Neural progenitor cell (in vitro differentiated cells): Measurements from ENCODE around the gene TRPC6. TPM values are rescaled to one million over a fixed set of nuclear protein-coding genes. Genes with fewer than 3 reads are reported as not detected.
A peak's percentile ranks its signal among the peaks of the same experiment; 100 is the strongest.
"Not testable (repeated sequence)": the region's sequence is repeated elsewhere in the genome, so short reads cannot be mapped to it uniquely, and the experiment has no call there.

ENCODE experiments used
- DNase-seq: peaks from one replicate; pipeline ENCODE4 v3.0.0-alpha.2; 2016; ENCODE audit warnings: low spot score
- H2AFZ ChIP-seq: fragments of 200-600 bp; sonication (generic); replicated peaks from 2 replicates; pipeline ENCODE4 v1.6.1; 2016; ENCODE audit warnings: antibody characterized with exemption
- H3F3A ChIP-seq: fragments of 200-600 bp; sonication (generic); 2 replicates; pipeline ENCODE4 v1.6.1; 2016; ENCODE audit warnings: antibody characterized with exemption, low read depth
- H3K27ac ChIP-seq: fragments of 200-600 bp; sonication (generic); 2 replicates; pipeline ENCODE4 v1.5.1; 2016; ENCODE audit warnings: mild to moderate bottlenecking
- H3K27me3 ChIP-seq: fragments of 200-600 bp; sonication (generic); 2 replicates; pipeline ENCODE4 v1.6.1; 2016; ENCODE audit warnings: mild to moderate bottlenecking, moderate library complexity
- H3K36me3 ChIP-seq: fragments of 200-600 bp; sonication (generic); 2 replicates; pipeline ENCODE4 v1.5.1; 2016
- H3K4me1 ChIP-seq: fragments of 200-600 bp; sonication (generic); 2 replicates; pipeline ENCODE4 v1.6.1; 2016; ENCODE audit warnings: mixed run types
- H3K4me2 ChIP-seq: fragments of 200-600 bp; sonication (generic); 2 replicates; pipeline ENCODE4 v1.6.1; 2016
- H3K4me3 ChIP-seq: fragments of 200-600 bp; sonication (generic); 2 replicates; pipeline ENCODE4 v1.5.1; 2016
- H3K79me2 ChIP-seq: fragments of 200-600 bp; sonication (generic); 2 replicates; pipeline ENCODE4 v1.6.1; 2016; ENCODE audit warnings: low read depth
- H3K9ac ChIP-seq: fragments of 200-600 bp; sonication (generic); 2 replicates; pipeline ENCODE4 v1.6.1; 2016
- H3K9me3 ChIP-seq: fragments of 200-600 bp; sonication (generic); 2 replicates; pipeline ENCODE4 v1.5.1; 2016; ENCODE audit warnings: low read depth
- H4K20me1 ChIP-seq: fragments of 200-600 bp; sonication (generic); 2 replicates; pipeline ENCODE4 v1.6.1; 2016; ENCODE audit warnings: low read depth
- H3K27ac Mint-ChIP-seq: 3 replicates; pipeline ENCODE4 v1.8.0; 2021; ENCODE audit warnings: mixed read lengths
- H3K27me3 Mint-ChIP-seq: 2 replicates; pipeline ENCODE4 v1.8.0; 2022; ENCODE audit warnings: low read depth, mild to moderate bottlenecking, inconsistent platforms, moderate library complexity, mixed read lengths; ENCODE audit not compliant: insufficient read depth
- H3K36me3 Mint-ChIP-seq: 3 replicates; pipeline ENCODE4 v1.8.0; 2021; ENCODE audit warnings: mixed read lengths
- H3K4me1 Mint-ChIP-seq: 3 replicates; pipeline ENCODE4 v1.8.0; 2021; ENCODE audit warnings: mixed read lengths
- H3K4me3 Mint-ChIP-seq: 3 replicates; pipeline ENCODE4 v1.8.0; 2021; ENCODE audit warnings: mild to moderate bottlenecking, moderate library complexity, mixed read lengths
- H3K9me3 Mint-ChIP-seq: 3 replicates; pipeline ENCODE4 v1.8.0; 2020; ENCODE audit warnings: mixed read lengths
- CTCF ChIP-seq: fragments of 200-600 bp; sonication (generic); IDR thresholded peaks from 2 replicates; pipeline ENCODE4 v1.5.1; 2017; ENCODE audit warnings: antibody characterized with exemption, mild to moderate bottlenecking
- EZH2 ChIP-seq: fragments of 200-600 bp; sonication (generic); IDR thresholded peaks from 2 replicates; pipeline ENCODE4 v1.6.1; 2017; ENCODE audit warnings: antibody characterized with exemption, mild to moderate bottlenecking, moderate library complexity
- EZH2phosphoT487 ChIP-seq: fragments of 200-600 bp; sonication (generic); IDR thresholded peaks from 2 replicates; pipeline ENCODE4 v1.6.1; 2017; ENCODE audit warnings: antibody characterized with exemption
- total RNA-seq: library from RNA; depleted of rRNA; stranded (reverse); fragments of >200 nt; gene quantifications from 2 replicates; pipeline ENCODE4 v1.2.3, GENCODE V29; 2015; ENCODE audit warnings: low replicate concordance

The TRPC6 gene
- total RNA-seq, 1 donor from 2014 or later: 0.17 TPM

- Histone ChIP-seq H3K4me2 (no peak overlapping the region), H3K9ac (no peak overlapping the region), H3K4me1 (peaks cover 16% of the 10 kb centered on the region), H3K4me3 (no peak overlapping the region), H3K9me3 (no peaks in the 10 kb centered on the region), H3F3A (peaks cover 8% of the 10 kb centered on the region), H3K27me3 (no peaks in the 10 kb centered on the region), H2AFZ (no peak overlapping the region), H3K79me2 (no peaks in the 10 kb centered on the region), H3K27ac (no peak overlapping the region), H4K20me1 (no peaks in the 10 kb centered on the region), H3K36me3 (no peaks in the 10 kb centered on the region)
- H3K4me1 Mint-ChIP-seq: no peaks in the 10 kb centered on the region
- no peaks in the 10 kb centered on the region for H3K36me3 Mint-ChIP-seq
- DNase-seq: no peak
- peaks cover 2% of the 10 kb centered on the region for H3K27me3 Mint-ChIP-seq
- H3K27ac Mint-ChIP-seq: no peak overlapping the region
- no peak for TF ChIP-seq EZH2
- TF ChIP-seq CTCF: no peak
- TF ChIP-seq EZH2phosphoT487: no peak
- no peaks in the 10 kb centered on the region for H3K9me3 Mint-ChIP-seq
- H3K4me3 Mint-ChIP-seq: no peak overlapping the region
Measured at GRCh38 chr11:101442171-101442570, 141.6 kb downstream of the TRPC6 start.

- H3K27me3 ChIP-seq: no peaks in the 10 kb centered on the region
- H3K79me2 ChIP-seq: no peaks in the 10 kb centered on the region
- no peaks in the 10 kb centered on the region for H3K36me3 ChIP-seq
- Mint-ChIP-seq H3K4me3 (no peak overlapping the region), H3K27me3 (peaks cover 2% of the 10 kb centered on the region), H3K27ac (no peak overlapping the region), H3K4me1 (no peaks in the 10 kb centered on the region), H3K36me3 (no peaks in the 10 kb centered on the region), H3K9me3 (no peaks in the 10 kb centered on the region)
- H3F3A ChIP-seq: peaks cover 8% of the 10 kb centered on the region
- H3K4me2 ChIP-seq: no peak overlapping the region
- H3K9me3 ChIP-seq: no peaks in the 10 kb centered on the region
- H3K27ac ChIP-seq: no peak overlapping the region
- no peak overlapping the region for H3K9ac ChIP-seq
- DNase-seq: no peak
- no peak overlapping the region for H2AFZ ChIP-seq
- H3K4me3 ChIP-seq: no peak overlapping the region
- H4K20me1 ChIP-seq: no peaks in the 10 kb centered on the region
- no peak for TF ChIP-seq EZH2
- H3K4me1 ChIP-seq: peaks cover 16% of the 10 kb centered on the region
Measured at GRCh38 chr11:101441747-101442146, 142.1 kb downstream of the TRPC6 start.

GRCh38 chr11:101439488-101439887 lies 144.3 kb downstream of the TRPC6 start:
- H2AFZ ChIP-seq: no peak overlapping the region
- H3K27me3 ChIP-seq: no peaks in the 10 kb centered on the region
- Mint-ChIP-seq H3K27me3 (peaks cover 2% of the 10 kb centered on the region), H3K27ac (no peak overlapping the region), H3K36me3 (no peaks in the 10 kb centered on the region), H3K4me1 (peaks cover 6% of the 10 kb centered on the region), H3K9me3 (no peaks in the 10 kb centered on the region), H3K4me3 (no peak overlapping the region)
- H3K36me3 ChIP-seq: no peaks in the 10 kb centered on the region
- H3K27ac ChIP-seq: no peak overlapping the region
- H4K20me1 ChIP-seq: no peaks in the 10 kb centered on the region
- DNase-seq: no peak
- TF ChIP-seq EZH2 (no peak), CTCF (peak; percentile 29), EZH2phosphoT487 (no peak)
- peaks cover 13% of the 10 kb centered on the region for H3K4me1 ChIP-seq
- H3K4me3 ChIP-seq: no peak overlapping the region
- H3K4me2 ChIP-seq: no peak overlapping the region
- H3F3A ChIP-seq: no peaks in the 10 kb centered on the region
- H3K9me3 ChIP-seq: no peaks in the 10 kb centered on the region
- H3K9ac ChIP-seq: no peak overlapping the region
- H3K79me2 ChIP-seq: no peaks in the 10 kb centered on the region

- not testable (repeated sequence) for H3K79me2 ChIP-seq, H3K9me3 Mint-ChIP-seq, H3K27me3 Mint-ChIP-seq, H3F3A ChIP-seq, H3K4me3 ChIP-seq, H3K4me1 Mint-ChIP-seq, H3K9ac ChIP-seq, H3K36me3 ChIP-seq, H3K27me3 ChIP-seq, H4K20me1 ChIP-seq, H3K4me3 Mint-ChIP-seq, H3K36me3 Mint-ChIP-seq, DNase-seq, H3K4me2 ChIP-seq, H3K27ac ChIP-seq, H3K9me3 ChIP-seq, H2AFZ ChIP-seq, H3K27ac Mint-ChIP-seq
- peaks cover 13% of the 10 kb centered on the region for H3K4me1 ChIP-seq
Measured at GRCh38 chr11:101438708-101439107, 145.1 kb downstream of the TRPC6 start.
